ENCODE data around the gene MVD.

DNA sequence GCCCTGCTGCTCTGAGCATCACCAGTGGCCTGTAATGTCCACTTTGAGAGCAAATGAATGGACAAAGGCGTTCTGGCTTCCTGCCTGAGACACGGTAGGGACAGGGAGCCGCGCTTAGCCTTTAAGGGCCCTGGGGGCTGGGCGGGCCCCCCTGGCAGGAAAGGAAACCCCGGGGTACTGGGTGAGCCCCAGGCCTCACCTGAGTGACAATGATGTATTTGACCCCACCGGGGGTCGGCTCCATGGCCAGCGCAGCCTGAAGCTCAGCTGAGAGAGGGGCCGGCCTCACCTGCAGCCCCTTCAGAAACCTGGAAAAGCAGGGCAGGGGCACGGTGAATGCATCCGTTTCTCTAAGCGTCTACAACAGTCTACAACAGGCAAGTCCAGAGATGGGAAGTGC is 9.8 kb downstream of the MVD start:
- TF ChIP-seq POLR2A (IDR thresholded peaks at IDR 0.05), result no peak
- TF ChIP-seq, protein P1, sequence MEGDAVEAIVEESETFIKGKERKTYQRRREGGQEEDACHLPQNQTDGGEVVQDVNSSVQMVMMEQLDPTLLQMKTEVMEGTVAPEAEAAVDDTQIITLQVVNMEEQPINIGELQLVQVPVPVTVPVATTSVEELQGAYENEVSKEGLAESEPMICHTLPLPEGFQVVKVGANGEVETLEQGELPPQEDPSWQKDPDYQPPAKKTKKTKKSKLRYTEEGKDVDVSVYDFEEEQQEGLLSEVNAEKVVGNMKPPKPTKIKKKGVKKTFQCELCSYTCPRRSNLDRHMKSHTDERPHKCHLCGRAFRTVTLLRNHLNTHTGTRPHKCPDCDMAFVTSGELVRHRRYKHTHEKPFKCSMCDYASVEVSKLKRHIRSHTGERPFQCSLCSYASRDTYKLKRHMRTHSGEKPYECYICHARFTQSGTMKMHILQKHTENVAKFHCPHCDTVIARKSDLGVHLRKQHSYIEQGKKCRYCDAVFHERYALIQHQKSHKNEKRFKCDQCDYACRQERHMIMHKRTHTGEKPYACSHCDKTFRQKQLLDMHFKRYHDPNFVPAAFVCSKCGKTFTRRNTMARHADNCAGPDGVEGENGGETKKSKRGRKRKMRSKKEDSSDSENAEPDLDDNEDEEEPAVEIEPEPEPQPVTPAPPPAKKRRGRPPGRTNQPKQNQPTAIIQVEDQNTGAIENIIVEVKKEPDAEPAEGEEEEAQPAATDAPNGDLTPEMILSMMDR (IDR thresholded peaks at IDR 0.05), result no peak
- no peak for TF ChIP-seq EP300 (IDR thresholded peaks at IDR 0.05)

Data from tibial nerve (tissue), 4 donors.